ENCODE results near the gene ZNF443.
"Not testable (repeated sequence)": the region's sequence is repeated elsewhere in the genome, so short reads cannot be mapped to it uniquely, and the experiment has no call there.

The ZNF443 gene
- total RNA-seq: 0.35 to 5.3 (median 2.7) reads per million in 18 experiments

DNA sequence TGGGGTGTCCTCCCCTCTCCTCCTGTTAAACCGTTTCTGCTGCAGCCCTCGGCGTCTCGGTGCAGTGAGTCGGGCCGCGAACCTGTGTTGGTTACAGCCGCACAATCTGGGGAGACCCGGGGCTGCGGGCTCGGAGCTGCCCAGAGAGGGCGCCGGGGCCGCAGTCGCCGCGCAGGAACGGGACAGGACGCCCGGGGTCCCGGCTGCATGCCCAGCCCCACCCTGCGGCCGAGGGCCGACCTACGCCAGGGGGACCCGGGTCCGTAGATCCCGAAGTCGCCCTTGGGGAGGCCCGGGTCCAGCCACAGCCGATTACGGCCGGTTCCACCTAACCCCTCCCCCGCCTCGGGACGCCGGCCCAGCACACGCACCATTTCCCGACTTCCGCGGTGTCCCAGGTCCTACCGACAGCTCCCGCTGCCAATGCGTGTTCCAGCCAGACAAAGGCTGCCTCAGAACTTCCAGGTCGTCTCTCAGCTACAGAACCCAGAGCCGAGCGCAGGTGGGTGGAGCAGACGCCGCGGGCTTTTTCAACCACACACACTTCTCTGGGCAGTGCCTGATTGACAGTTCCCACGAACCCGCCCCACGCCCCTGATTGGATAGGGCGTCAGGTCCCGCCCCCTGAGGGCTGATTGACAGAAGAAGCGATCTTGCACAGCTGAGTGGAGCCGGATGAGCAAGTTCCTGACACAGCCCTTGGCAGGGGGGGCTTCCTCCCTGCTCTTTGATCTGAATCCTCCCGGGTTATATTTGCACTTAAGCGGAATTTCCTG, at the start of gene ZNF443:
ZNF443 (minus strand) TSS at position 481 of the 776 bp plus-strand sequence; CDS start at position 374, 107 bp downstream.
- peak; percentile 98 for DNase-seq

DNA sequence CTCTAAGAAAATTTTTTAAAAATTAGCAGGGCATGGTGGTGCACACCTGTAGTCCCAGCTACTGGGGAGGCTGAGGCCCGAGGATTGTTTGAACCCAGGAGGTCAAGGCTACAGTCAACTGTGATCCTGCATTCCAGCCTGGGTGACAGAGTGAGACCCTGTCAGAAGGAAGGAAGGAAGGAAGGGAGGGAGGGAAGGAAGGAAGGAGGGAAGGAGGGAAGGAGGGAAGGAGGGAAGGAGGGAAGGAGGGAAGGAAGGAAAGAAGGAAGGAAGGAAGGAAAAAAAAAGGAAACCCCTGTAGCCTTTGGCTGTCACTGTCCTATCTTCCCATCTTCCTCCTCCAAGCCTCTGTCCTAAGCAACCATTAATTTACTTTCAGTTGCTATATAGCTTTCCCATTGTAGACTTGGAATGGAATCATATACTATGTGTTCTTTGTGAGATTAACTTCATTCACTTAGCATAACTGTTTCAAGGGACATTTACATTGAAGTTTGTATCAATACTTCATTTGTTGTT, 45.5 kb upstream of the ZNF443 start:
- DNase-seq: not testable (repeated sequence)

DNA sequence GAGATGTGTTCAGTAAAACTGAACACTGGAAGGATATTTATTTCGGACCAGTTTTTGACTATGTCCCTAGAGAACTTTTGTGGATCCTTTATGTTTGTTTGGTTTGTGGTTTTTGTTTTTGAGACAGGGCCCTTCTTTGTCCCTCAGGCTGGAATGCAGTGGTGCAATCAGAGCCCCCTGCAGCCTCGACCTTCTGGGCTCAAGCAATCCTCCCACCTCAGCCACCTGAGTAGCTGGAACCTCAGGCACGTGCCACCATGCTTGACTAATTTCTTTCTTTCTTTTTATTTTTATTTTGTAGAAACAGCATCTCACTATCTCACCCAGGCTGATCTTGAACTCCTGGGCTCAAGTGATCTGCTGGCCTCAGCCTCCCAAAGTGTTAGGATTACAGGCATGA, 44.8 kb upstream of the ZNF443 start:
- DNase-seq: no peak

DNA sequence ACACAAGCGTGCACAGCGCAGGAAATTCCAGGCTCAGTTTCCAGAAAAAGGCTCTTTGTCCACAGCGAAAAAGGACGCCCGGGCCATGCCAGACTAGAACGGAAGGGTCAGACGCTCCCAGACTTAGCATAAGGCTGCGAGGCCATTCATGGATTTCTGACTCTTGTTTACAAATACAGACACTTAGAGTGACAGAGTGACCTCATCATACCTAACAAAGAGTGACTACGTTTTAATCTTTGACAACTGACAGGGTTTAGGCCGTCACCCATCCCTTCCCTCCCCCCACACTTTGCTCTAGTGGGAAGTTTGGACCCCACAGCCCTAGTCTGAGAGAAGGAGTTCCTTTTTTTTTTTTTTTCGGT, 44.2 kb upstream of the ZNF443 start:
- no peak for DNase-seq

DNA sequence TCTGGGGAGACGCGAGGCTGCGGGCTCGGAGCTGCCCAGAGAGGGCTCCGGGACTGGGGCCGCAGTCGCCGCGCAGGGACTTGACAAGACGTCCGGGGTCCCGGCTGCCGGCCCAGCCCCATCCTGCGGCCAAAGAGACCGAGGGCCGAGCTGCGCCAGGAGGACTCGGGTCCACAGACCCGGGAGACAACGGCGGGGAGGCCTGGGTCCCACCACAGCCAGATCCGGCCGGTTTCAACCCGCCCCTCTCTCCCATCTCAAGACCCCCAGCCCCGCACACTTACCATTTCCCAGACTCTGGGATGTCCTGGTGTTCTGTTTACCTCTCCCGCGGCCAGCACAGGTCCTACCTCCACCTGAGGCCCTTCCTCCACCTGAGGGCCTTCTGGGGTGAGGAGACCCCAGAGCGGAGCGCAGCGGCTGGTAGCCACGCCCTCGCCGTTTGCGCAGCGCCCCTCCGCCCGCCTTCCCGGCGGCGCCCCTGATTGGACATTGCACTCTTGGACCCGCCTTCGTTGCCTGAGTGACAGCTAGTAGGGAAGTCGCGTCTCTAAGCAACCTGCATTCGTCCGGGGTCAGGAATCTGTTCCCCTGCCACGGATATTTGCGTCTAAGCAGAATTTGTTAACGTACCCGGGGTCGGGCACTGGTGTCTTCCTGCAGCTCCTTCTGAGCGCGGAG, 43.7 kb upstream of the ZNF443 start, which contains the start of gene ZNF709:
ZNF709 (minus strand) TSS at position 446 of the 681 bp plus-strand sequence; CDS start at position 287, 159 bp downstream.
- DNase-seq: peak; percentile 90

DNA sequence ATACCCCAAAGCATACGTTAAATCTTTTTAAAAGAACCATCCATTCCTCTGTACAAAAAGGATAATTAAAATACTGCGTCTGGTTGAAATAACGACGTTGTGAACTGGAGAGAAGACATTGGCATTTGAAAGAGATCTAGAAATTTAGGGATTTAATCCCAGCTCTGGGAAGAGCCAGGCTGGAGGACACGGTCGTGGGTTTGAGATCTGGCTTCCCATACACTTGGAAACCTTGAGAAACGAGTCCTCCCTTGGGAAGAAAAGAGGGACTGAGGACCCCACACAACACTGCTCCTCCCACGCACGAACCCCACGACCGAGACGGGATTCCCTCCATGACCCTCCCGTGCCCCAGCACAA, 43.2 kb upstream of the ZNF443 start:
- no peak for DNase-seq

DNA sequence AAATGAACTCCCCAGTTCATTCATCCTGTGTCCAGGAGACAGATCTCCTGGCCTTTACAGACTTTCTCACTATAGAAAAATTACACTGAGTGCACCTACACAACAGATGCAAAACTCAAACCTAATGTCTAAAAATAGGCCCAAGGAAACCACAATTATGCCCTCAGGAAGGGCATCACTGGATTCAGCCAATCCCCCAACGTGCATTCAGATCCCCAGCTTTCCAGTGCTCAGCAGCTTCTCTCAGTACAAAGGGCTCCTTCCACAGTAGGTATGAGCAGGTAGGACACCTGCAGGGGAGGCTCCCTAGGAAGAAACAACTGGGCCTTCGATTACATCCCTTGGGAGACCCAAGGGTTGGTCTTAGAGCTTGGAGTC, 41.7 kb upstream of the ZNF443 start:
- DNase-seq: no peak

DNA sequence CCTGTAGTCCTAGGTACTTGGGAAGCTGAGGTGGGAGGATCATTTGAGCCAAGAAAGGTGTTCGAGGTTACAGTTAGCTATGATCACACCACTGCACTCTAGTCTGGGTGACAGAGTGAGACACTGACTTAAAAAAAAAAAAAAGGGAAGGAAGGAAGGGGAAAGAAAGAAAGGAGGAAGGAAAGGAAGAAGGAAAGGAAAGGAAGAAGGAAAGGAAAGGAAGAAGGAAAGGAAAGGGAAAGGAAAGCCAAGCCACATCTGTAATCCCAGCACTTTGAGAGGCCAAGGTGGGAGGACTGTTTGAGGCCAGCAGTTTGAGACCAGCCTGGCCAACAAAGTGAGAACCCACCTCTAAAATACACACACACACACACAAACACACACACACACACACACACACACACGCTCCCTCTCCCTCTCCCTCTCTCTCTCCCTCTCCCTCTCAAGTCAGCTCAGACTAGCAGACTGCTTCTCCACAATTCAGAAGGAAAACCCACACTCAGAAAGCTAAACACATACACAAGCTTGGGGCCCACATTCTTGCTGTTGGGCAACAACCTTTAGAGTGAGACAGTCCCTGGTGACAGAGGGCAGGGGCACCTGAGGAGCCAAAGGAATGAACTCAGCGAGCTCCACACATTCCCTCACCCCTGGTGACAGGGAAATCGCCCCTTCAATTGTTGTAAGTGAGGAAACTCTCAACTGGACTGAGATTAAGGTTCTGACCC, 41.1 kb upstream of the ZNF443 start:
- DNase-seq: no peak

DNA sequence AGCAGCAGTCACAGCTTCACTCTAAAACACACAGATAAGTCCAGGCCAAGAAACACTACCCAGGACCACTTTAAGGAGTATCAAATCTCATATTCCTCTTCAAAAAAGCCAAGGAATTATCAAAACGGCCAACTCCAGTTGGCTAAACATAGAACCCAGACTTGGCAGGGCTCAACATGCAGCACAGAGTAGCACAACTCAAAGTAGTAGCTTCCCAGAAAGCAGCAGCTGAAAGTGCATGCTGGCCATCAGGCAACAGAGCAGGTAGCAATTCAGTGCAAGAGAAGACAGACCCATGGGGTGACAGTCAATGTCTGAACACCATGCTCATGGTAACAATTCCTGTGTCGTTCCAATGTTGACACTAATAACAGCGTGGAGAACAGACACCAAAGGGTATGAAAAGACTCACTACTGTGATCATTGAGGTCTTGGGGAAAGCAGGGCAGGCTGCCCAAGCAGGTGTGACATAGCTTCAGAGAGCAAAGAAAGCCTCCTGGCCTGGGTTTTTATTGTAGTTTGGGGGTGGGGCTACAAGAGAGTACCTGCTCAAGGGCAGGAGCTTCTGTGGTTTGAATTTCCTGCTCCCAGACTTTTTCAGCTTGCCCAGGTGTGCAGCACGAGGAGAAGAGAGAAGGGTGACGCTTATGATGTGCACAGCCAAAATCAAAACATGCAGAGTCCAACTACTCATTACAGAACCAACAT, 37.6 kb upstream of the ZNF443 start:
- DNase-seq: no peak

DNA sequence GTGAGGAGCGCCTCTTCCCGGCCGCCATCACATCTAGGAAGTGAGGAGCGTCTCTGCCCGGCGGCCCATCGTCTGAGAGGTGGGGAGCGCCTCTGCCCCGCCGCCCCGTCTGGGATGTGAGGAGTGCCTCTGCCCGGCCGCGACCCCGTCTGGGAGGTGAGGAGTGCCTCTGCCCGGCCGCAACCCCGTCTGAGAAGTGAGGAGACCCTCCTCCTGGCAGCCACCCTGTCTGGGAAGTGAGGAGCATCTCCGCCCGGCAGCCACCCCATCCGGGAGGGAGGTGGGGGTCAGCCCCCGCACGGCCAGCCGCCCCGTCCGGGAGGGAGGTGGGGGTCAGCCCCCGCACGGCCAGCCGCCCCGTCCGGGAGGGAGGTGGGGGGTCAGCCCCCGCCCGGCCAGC, 26.8 kb upstream of the ZNF443 start:
- not testable (repeated sequence) for DNase-seq

DNA sequence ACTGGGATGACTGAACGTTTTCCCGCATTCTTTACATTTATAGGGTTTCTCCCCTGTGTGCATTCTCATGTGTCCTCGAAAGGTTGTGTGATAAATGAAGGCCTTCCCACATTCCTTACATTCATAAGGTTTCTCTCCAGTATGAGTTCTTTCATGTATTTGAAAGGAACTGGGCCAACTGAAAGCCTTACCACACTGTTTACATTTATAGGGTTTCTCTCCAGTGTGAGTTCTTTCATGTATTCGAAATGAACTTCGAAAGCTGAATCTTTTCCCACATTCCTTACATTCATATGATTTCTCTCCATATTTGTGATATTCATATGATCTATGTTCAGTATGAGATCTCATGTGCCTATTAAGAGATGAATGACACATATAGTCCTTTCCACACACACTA, 24.4 kb upstream of the ZNF443 start:
- DNase-seq: no peak

DNA sequence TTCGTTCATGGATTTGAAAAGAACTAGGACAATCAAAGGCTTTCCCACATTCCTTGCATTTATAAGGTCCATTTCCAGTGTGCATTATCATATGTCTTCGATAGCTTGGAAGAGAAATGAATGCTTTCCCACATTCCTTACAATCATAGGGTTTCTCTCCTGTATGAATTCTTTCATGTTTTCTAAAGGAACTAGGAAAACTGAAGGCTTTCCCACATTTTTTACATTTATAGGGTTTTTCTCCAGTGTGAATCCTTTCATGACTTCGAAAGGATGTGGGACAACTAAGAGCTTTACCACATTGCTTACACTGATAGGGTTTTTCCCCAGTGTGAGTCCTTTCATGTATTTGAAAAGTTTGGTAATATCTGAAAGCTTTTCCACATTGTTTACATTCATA, 23.9 kb upstream of the ZNF443 start:
- DNase-seq: no peak

DNA sequence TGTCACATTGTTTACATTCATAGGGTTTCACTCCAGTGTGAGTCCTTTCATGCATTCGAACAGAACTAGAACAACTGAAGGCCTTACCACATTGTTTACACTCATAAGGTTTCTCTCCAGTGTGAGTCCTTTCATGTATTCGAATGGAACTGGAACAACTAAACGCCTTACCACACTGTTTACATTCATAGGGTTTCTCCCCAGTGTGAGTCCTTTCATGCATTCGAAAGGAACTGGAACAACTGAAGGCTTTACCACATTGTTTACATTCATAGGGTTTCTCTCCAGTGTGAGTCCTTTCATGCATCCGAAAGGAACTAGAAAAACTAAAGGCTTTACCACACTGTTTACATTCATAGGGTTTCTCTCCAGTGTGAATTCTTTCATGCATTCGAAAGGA, 23.3 kb upstream of the ZNF443 start:
- not testable (repeated sequence) for DNase-seq

DNA sequence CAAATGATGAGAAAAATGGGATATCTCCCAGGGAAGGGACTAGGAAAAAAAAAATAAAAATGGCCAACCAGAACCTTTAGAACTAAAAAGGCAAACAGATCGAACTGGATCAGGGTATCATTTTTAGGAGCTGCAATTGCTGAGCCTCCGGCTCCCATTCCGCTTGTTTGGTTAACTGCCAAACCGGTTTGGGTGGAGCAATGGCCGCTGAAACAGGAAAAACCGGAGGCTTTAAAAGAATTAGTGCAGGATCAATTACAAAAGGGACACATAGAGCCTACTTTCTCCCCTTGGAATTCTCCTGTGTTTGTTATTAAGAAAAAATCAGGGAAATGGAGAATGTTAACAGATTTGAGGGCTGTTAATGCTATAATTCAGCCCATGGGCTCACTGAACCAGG, 12.7 kb upstream of the ZNF443 start:
- DNase-seq: no peak

DNA sequence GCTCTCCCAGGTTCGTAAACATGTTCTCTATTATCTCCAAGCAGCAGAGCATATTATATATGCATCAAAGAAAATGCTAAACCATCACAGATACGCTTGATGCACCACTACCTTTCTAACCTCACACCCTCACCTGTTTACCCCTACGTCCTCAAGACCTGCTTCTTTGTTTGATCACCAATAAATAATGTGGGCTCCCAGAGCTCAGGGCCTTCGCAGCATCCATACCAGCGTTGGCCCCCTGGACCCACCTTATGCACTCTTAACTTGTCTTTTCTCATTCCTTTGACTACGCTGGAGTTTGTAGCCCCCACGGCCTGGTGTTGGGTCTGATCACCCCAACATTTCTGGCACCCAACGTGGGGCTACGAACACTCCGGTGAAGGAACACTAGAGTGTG, 10.0 kb upstream of the ZNF443 start:
- no peak for DNase-seq

DNA sequence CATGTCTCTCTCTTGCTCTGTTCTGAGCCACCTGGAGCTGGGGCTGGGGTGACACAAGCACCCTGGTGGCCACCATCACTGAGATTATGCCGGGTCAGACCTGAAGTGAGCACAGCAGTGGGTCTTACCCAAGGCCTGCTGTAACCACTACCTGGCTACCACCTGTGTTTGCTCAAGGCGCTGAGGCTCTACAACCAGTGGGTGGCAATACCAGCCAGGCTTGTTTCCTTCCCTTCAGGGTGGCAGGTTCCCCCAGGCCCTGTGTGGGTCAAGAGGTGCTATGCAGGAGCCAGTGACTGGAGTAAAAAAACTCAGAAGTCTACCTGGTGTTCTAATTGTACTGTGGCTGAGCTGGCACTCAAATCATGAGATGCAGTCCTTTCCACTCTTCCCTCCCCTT, 8.0 kb upstream of the ZNF443 start:
- no peak for DNase-seq

DNA sequence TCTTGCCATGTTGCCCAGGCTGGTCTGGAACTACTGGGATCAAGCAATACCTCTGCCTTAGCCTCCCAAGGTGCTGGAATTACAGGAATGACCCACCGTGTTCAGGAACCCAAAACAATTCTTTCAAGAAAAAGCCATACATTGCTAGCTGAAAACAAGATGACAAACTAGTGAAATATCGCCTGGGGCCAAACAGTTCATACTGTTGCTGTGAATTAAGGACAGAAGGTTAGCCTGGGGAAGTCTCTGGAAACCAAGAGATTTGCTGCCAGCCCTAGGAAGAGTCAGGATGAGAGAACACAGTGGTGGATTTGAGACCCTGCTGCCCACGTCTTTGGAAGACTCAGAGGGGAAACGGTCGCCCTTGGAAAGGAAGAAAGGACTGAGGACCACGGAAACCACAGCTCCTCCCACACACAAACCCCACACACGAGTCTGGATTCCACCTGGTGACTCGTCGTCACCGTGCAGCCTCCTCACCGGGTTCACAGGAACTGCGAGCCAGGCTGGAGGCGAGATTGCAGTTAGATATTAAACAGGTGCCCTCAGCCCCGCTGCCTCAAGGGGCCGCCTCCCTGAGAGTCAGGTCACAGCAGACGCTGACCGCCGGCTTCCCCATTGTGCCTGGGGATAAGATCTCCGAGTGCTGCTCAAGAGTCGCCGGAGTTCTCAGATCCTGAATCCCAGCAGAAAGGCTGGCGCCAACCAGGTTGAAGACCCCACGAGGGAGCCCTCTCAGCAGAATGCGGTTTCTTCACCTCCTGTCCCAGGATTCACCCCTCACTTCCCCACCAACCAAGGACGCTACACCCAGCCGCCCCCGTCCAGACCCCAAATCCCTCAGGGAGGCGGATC, 908 bp downstream of the ZNF443 start:
- DNase-seq: peak in 1 of 2 donors; percentile 17

DNA sequence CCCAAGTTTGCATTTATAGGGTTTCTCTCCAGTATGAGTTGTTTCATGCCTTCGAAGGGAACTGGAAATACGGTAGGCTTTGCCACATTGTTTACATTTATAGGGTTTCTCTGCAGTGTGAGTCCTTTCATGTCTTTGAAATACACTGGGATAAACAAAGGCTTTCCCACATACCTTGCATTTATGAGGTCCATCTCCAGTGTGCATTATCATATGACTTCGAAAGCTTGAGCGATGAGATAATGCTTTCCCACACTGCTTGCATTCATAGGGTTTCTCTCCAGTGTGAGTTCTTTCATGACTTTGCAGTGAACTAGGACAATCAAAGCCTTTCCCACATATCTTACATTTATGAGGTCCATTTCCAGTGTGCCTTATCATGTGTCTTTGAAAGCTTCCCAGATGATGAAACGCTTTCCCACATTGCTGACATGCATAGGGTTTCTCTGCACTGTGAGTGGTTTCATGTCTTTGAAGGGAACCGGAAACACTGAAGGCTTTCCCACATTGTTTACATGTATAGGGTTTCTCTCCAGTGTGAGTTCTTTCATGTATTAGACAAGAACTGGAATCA, 10.0 kb downstream of the ZNF443 start:
- DNase-seq: not testable (repeated sequence)

DNA sequence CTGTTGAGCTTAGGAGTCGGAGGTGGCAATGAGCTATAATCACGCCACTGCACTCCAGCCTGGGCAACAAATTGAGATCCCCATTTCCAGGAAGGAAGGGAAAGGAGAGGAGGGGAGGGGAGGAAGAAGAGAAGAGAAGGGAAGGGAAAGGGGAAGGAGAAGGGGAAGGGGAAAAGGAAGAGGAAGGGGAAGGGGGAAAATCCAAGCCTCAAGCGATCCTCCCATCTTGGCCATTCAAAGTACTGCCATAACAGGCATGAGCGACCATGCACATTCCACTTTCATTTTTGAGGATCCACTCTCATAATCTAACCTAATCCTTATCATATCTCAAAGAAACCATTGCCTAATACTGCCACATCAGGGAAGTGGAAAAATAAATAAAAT, 14.9 kb downstream of the ZNF443 start:
- DNase-seq: no peak

DNA sequence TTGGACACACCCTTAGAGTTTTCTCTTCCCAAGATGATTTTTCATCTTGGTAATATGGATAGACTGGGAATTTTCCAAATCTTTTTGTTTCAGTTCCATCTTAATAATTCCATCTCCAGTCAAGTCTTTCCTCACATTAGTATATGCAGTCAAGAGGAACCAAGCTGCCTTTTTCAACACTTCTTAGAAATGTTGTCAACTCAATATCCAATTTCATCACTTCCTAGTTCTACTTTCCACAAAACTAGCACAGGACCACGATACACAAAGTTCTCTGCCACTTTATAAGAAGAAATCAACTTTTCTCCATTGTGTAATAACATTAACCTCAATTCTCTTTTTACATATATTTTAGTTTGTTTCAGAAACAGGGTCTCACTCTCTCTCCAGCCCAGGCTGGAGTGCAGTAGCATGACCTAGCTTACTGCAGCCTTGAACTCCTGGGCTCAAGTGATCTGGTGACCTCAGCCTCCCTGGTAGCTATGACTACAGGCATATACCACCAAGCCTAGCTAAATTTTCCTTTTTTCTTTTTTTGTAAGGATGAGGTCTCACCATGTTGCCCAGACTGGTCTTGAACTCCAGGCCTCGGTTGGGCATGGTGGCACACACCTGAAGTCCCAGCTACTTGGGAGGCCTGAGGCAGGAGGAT, 15.5 kb downstream of the ZNF443 start:
- peak; percentile 21 to 54 for DNase-seq

DNA sequence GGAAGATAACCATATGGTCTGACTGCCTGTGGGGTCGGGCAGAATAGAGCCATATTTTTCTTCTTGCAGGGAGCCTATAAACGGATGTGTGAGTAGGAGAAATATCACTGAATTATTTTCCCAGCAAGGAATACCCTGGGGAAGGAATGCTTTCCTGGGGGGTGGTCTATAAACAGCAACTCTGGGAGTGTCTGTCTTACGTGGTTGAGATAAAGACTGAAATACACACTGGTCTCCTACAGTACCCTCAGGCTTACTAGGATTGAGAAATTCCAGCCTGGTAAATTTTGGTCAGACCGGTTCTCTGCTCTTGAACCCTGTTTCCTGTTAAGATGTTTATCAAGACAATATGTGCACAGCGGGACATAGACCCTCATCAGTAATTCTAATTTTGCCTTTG, 23.5 kb downstream of the ZNF443 start:
- not testable (repeated sequence) for DNase-seq

Measured in inflammatory macrophage (primary cell).